GM18498 (cell line): Measurements from ENCODE around the gene KCNT2.
"Not testable (repeated sequence)": the region's sequence is repeated elsewhere in the genome, so short reads cannot be mapped to it uniquely, and the experiment has no call there.

Source experiments
- ATAC-seq: cut with Tn5 transposase; IDR thresholded peaks from one replicate; pipeline ENCODE4 v1.9.1; 2021; ENCODE audit warnings: mild to moderate bottlenecking, moderate library complexity; ENCODE audit not compliant: unreplicated experiment

The KCNT2 gene

DNA sequence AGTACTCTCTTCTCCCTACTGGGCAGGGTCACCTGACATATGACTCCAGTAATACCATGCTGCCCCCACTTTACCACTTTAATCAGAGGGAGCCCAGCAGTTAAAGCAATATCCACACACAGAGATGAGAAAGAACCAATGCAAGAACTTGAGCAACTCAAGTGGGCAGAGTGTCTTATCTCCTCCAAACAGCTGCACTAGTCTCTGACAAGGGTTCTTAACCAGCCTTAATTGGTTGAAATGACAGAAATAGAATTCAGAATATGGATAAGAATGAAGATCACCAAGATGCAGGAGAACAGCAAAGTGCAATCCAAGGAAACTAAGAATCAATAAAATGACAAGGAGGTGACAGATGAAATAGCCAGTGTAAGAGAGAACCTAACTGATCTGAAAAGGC, 91.0 kb downstream of the KCNT2 start:
- no peak for ATAC-seq

DNA sequence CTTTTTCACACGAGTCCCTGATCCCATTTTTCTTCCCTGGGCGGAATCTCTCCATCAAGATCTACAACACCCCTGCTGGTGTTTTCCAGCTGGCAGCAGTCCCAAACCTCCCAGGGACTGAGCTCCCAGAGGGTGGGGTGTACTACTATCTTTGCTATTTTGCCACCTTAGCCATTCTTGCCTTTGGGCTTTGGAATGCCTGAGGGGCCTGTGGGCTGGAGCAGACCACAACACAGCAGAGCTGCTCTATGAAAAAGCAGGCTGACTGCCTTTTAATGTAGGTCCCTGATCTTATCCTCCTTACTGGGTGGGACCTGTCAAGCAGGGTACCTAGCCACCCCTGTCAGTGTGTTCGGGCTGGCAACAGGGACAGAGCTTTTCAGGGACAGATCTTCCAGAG, 91.9 kb downstream of the KCNT2 start:
- no peak for ATAC-seq

DNA sequence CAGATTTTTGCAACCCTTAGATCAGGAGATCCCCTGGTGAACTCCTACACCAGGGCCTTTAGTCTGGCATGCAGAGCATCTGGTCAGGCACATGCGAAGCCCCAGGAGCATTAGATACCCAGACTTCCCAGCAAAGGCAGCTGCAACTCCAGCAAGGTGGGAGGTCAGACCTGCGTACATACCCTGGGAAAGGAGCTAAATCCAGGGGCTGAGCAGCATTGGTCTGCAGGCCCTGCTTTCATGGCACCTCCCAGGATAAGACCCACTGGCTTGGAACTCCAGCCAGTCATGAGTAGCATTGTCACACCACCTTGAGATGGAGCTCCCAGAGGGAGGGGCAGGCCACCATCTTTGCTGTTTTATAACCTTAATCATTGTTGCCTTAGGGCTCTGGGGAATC, 92.3 kb downstream of the KCNT2 start:
- ATAC-seq: no peak

DNA sequence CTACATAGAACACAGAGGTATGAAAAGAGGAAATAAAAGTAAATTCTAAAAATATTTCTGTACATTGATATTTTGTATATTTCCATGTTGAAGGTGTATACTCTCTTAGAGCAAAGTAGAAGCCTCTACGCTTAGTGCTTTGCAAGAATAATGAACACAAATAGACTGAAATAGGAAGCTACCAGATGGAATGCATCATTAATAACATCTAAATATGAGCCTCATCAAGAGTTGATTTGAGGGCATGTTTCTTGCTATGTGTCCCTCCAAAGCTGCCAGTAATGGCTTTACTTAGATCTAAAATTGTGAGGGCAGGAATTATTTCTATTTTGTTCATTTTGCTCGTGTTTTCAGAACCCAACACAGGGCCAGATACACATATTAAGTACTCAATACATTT, 94.4 kb downstream of the KCNT2 start:
- ATAC-seq: no peak

DNA sequence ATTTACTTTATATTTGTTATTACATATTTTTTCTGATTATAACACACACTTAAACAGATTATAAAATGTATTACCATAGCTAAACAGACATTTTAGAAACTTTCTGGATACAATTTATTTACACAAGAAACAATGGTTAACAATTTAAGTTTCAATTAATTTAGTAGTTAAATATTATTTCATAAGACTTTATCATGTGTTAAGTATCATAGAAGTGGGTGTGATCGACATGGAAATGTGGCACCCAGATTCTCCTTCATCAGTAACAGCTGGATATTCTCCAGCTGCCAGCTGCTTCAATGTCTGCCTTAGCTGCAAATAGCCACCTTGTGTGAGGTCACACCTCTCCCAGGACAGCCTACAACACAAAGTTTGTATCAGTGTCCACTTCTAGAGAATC, 97.8 kb downstream of the KCNT2 start:
- ATAC-seq: no peak

DNA sequence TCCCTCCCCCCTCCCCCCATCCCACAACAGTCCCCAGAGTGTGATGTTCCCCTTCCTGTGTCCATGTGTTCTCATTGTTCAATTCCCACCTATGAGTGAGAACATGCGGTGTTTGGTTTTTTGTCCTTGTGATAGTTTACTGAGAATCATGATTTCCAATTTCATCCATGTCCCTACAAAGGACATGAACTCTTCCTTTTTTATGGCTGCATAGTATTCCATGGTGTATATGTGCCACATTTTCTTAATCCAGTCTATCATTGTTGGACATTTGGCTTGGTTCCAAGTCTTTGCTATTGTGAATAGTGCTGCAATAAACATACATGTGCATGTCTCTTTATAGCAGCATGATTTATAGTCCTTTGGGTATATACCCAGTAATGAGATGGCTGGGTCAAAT, 104.0 kb downstream of the KCNT2 start:
- ATAC-seq: not testable (repeated sequence)

DNA sequence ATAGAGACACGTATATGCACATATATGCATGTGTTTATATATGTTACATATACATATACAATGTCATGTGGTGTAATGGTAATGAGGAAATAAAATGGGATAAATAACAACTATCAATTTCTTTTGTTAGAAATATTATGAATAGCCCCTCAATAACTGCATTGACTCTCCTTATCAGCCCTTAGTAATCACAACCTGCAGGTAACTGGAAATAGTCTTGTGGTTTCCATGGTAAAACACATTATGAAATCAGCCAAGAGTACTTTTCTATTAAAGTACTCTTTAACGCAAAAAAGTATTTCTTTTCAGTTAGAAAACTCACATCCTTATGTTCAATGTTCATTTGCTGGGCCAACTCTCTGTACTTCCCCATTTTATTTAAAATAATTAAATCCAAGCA, 105.8 kb downstream of the KCNT2 start:
- ATAC-seq: no peak

DNA sequence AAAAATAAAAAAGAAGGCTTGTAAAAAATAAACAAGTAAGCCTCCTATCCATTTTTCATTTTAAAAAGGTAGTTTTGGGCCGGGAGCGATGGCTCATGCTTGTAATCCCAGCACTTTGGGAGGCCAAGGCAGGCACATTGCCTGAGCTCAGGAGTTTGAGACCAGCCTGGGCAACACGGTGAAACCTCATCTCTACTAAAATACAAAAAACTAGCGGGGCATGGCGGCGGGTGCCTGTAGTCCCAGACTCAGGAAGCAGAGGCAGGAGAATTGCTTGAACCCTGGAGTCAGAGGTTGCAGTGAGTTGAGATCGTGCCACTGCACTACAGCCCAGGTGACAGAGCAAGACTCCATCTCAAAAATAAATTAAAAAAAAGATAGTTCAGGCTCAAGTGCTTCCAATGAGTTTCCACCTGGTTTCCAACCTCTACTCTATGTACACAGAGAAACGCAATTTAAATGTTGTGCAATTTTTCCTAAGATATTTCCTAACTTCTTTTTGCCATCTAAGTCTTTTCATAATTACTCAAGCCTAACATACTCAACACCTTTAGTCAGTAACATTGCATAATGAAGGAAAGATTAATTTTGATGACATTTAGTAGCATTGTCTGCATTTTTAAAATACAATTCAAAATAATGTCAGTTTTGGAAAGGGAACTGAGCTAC, 106.3 kb downstream of the KCNT2 start:
- no peak for ATAC-seq

DNA sequence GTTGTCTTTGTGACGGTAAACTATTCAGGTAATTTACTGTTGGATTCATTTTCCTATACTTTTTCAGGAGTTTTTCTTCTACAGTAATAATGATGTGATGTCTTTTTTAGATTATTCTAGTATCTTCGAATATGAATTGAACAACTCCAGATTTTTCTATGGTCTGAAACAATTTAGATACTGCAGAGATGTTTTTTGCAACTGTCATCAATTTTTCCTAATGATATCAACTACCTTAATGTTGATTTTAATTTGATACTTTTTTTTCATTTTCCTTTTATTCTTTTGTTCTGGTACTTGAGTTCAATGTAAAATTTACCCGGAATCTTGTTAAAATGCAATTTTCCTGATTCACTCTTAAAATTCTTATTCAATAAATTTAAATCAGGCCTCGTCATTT, 110.4 kb downstream of the KCNT2 start:
- no peak for ATAC-seq

DNA sequence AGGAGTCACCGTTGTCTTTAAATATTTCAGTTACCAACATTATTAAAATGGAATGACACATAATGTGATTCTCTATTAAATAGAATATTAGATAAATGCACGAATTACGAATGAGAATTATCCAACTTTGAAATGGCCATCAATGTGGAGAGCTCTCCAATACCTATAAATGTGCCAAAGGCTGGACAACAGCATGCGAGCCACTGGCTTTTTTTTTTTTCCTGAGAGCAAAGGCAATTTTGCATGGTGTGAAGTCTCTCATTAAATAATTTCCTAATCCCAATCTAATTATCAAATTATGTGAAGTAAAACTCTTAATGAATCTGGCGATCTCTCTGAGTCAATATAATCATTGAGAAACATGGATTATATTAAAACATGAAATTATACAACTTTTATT, 113.5 kb downstream of the KCNT2 start:
- no peak for ATAC-seq

DNA sequence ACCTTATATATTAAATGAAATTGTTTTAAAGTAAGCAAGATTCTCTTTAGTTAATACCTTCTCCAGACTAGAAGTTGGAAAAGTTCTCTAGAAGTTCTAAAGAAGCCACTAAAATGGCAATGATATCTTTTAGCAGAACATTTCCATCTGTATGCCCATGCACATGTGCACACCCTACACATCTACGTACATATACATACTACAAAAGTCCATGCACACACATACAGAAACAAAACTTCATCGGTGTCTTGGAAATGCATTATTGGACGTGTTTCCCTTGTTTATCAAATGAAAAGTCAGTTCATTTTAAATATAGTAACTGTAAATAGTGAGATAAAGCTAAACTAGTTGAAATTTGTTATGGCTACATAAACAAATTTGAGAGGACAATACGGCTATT, 114.4 kb downstream of the KCNT2 start:
- no peak for ATAC-seq

DNA sequence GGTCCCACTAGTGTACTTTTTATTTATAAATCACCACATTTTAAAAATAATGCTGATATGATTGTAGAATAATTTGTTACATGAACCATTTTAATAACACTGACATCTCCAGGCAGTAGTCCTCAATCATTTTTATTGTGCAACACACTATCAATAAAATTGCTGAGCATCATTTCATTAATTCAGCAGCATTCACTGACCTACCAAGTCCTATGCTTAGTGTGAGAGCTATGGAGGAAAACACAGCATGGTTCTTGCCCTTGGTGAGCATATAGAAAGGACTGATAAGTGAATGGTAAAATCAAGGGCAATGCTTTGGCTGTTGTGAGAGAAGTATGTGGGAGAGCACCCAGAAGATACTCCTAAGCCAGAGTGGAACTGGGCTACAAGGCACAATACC, 119.7 kb downstream of the KCNT2 start:
- ATAC-seq: no peak

DNA sequence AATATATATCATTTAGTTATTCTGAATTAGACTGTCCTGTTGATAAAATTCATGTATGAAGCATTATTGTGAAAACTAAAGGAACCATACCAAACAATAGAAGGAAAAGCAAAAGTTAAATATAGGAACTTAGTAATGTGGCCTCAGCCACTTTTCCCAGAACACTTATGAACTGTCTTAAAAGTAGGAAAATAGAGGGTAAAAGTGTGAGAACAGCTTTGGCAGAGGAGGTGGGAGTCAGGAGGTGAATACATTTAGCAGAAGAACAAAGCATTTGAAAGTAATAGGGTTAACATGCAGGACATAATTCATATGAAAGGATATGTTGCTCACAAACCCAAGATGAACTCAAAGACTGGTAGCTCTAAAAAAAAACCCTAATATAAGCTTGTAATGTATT, 121.9 kb downstream of the KCNT2 start:
- no peak for ATAC-seq

DNA sequence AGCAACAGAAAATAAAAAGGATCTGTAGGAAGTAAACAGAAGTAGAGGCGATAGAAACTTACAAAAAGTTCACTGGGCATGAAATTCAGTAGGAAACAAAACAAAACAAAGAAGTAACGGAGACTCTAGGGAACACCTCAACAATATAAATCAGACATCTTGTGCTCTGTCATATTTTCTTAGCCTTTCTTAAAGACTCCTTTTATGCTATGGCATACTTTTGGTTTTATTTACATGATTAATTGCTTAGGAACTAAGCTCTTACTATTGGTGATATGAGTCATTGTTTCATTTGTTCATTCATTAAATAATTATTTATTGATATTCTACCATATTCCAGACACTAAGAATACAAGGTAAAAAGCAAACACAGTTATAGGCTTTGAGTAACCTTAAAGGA, 126.6 kb downstream of the KCNT2 start:
- ATAC-seq: no peak

DNA sequence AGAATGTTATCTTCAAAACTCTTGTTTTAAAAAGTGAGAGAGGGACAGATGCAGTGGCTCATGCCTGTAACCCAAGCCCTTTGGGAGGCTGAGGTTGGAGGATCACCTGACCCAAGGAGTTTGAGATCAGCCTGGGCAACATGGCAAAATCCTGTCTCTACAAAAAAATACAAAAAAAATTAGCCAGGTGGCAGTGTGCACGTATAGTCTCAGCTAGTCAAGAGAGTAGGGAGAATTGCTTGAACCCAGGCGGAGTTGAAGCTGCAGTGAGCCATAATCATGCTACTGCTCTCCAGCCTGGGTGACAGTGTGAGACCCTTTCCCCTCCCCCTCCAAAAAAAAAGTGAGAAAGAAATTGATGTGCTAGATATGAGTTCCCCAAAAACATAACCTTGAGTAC, 131.0 kb downstream of the KCNT2 start:
- no peak for ATAC-seq

DNA sequence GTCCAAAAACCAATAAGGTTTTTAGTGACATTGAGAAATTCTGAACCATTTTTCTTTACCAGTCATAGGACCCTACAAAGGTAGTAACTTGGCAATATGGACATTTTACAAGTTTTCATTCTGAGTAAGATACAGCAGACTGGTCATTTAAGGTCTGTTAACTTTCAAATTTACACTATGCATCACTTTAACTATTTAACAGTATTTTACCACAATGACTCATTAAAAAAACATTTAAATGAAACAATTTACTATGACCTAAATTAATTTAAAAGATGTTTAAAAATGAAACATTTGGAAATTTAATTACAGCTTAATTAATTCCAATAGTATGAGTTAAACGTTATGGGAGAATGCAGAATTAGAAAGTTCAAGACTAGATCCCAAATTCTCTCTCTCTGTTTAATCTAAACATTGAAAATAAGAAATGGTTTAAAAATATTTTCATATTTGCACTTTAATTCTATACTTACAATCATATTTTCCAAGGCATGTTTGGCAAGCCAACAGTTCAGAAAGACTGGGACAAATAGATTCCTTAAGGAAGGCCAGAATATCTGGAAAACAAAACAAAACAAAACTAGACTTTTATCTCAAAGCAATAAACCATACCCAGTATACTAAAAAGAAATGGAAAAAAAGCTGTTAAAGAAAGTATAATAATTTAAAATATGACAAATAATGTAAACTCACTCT, 140.9 kb downstream of the KCNT2 start:
- ATAC-seq: no peak

DNA sequence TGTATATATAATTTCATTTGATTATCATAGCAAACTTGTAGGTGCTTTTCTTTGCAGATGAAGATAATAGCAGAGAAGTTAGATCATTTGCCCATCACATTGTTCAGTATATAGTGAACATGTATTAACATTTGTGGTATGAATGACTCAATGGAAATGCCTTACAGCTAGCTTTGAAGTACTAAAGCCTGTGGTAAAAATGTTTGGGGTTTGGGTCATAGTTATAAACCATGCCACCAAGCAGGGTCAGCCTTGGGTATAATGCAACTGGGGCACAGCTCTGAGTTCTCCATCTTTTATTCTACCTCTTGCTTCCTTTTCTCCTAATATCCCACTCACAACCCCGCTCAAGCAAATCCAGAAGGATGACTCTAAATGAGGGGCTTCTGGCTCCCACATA, 141.6 kb downstream of the KCNT2 start:
- no peak for ATAC-seq

DNA sequence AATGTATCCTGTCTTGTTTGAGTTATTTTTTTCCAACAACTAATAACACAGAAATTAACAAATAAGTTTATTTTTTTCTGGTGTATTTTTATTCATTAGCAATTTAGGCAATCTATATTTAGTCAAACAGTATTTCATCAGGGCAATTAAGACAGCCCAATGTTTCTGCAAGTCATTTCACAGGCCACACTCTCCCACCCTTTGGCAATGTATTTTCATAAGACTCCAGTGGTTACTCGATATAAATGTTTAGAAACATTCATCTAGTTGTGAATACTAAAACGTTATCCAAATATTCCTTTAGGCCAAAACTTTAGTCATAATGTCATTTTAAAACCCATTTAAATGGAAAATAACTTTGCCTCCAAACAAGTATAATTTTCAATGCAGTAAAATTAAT, 142.1 kb downstream of the KCNT2 start:
- ATAC-seq: no peak

DNA sequence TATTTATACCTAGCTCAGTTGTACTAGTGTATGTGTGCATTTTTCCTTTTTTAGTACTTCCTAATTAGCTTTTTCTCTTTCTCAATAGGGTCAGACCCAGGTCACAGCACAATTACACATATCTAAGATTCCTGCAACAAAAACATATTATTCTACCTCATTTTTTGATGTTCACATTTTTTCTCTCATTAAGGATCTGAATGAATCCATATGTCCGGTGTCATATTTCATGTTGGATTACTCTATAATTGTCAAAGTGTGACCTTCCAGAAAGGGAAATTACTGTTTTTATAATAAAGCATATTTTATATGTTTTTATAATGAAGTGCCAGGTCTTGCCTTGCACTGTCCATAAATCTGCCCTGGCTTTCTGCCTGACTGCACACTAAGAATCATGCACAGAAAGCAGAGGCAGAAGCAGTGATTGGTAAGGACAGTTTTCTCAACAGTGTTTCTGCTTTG, 143.7 kb downstream of the KCNT2 start:
- no peak for ATAC-seq

DNA sequence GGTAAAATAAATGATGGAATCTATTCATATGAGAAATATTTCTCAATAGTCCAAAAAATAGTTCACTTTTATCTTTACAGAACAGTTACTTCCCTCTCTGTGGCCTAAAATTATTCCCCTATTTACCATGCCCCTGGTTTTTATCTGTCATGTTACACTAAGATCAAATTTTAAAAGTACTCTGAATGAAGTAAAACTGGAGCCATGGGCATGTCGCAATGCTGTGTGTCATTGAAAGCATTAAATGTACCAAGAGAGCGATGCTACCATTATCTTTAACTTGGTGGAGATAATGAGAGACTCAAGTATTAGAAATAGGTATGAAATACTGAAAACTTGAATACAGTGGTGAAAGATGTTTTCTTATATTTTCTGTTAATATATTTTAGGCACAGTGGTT, 146.2 kb downstream of the KCNT2 start:
- no peak for ATAC-seq

DNA sequence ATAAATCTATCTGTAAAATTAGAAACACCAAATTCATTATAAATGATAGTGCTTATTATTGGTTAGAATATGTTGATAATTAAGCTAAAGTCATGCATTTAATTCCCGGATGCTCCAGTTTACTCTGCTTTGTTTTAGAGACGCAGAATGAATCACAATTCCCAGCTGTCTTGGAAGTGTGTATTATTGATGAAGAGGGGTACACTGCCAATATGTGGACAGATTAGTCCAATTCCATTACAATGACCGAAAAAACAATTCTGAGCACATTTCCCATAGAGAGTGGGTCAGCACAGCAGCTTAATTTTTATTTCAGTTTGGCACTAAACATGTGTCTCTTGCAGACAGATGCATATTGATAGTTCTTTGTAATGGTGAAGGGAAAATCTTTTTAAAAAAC, 146.7 kb downstream of the KCNT2 start:
- ATAC-seq: no peak

DNA sequence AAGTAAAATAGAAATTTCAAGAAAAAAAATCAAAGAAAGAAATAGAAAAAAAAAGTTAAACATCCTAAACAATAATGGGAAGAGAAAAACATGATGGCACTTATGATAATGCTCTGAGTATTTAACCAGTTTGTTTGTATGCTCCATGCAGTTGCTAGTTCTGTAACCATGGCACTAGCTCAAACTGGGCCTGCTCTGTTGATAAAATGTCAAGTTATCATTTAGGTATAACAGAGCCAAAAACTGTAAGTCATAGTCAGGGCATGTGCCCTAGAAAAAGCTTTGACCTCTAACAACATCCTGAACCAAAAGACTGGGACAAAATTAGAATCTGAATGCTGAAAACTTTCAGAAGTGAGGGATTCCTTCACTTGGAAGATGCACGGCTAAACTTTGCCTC, 148.9 kb downstream of the KCNT2 start:
- ATAC-seq: no peak

DNA sequence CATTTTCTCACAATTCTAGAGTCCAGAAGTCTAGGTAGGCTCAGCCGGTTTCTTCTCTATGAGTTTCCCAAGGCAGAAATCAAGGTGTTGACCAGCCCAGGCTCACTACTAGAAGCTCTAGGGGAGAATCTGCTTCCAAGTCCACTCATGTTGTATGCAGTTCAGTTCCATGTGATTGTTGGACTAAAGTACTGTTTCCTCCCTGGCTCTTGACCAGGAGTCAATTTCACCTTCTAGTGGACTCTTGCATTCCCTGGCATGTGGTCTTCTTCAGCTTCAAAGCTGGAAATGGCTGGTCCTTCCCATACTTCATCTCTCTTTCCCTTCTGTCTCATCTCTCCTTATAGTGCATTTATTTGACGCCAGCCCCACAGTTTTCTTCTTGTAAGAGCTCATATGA, 153.4 kb downstream of the KCNT2 start:
- ATAC-seq: no peak
